Measurements from ENCODE around the gene TRIO. TPM values are rescaled to one million over a fixed set of nuclear protein-coding genes. Genes with fewer than 3 reads are reported as not detected.

Gene TRIO
- total and polyA plus RNA-seq, 2 donors (not counting 3 experiments of a cell fraction or from before 2014, with no cell fraction given): 82.9 to 248 TPM

DNA sequence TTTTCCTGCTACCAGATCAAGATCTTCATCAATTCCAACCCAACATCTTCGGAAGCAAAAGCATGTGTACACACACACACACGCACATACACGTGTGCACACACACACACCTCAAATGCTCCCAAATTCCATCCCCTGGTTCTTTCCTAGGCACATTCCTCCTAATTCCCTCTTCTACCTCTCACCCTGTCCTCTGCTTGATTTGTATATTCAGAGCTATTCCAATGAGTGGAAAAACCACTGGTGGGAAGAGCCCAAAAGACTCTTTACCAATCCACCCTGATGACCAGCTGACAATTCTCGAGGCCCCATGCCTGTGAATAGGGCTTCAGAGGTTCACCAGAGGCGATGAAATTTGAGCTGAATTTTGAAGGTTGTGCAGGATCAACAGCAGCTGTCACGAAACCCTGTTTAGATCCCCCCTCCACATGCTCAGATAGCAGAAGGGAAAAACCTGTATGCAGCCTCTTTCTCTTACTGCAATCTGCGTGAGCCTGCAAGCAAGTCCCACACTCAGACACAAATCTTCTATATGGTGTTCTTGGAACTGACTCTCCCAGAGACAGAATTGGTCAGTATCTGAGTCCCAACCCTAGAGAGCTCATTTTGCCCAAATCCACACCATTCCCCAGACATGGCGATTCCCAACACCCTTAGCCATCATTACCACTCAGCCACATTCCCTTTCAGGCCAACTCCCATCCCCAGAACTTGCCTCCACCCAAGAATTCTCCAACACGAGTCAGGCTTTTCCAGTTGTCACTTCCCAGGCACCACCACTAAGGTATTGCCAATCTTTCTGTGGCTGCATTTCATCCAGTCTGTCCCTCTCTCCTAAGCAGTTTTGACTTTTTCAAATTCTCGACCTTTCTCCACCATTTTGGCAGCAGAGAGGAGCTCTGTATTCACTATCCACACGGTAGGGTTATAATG is 4.3 kb upstream of the TRIO start:
- H3K27ac ChIP-seq (ENCODE audit: insufficient read depth, low read depth, low read length): no peak overlapping the region
- TF ChIP-seq EZH2 (IDR thresholded peaks at IDR 0.05; ENCODE audit: borderline replicate concordance, low read depth, low read length, severe bottlenecking): no peak
- TF ChIP-seq, protein P1, sequence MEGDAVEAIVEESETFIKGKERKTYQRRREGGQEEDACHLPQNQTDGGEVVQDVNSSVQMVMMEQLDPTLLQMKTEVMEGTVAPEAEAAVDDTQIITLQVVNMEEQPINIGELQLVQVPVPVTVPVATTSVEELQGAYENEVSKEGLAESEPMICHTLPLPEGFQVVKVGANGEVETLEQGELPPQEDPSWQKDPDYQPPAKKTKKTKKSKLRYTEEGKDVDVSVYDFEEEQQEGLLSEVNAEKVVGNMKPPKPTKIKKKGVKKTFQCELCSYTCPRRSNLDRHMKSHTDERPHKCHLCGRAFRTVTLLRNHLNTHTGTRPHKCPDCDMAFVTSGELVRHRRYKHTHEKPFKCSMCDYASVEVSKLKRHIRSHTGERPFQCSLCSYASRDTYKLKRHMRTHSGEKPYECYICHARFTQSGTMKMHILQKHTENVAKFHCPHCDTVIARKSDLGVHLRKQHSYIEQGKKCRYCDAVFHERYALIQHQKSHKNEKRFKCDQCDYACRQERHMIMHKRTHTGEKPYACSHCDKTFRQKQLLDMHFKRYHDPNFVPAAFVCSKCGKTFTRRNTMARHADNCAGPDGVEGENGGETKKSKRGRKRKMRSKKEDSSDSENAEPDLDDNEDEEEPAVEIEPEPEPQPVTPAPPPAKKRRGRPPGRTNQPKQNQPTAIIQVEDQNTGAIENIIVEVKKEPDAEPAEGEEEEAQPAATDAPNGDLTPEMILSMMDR (IDR thresholded peaks at IDR 0.05; ENCODE audit: extremely low read depth in 1 of 2, insufficient read depth in 1 of 2, low read depth in 1 of 2, low read length in 2 of 2): no peak
- no peak for TF ChIP-seq JUN (IDR thresholded peaks at IDR 0.05; ENCODE audit: borderline replicate concordance, insufficient read depth, insufficient read length, low read depth)
- no peak for TF ChIP-seq POLR2AphosphoS5 (IDR thresholded peaks at IDR 0.05; ENCODE audit: insufficient read depth, low read depth, low read length)
- no peak for TF ChIP-seq MYC (IDR thresholded peaks at IDR 0.05; ENCODE audit: low read depth, low read length)
- TF ChIP-seq GATA2 (IDR thresholded peaks at IDR 0.05; ENCODE audit: insufficient read depth, insufficient read length, low read depth, low read length): no peak
- no peak for TF ChIP-seq FOS (IDR thresholded peaks at IDR 0.05; ENCODE audit: borderline replicate concordance, insufficient read depth, low read length)
- no peak for TF ChIP-seq POLR2A (IDR thresholded peaks at IDR 0.05; ENCODE audit: low read depth, low read length)
- H2AFZ ChIP-seq (ENCODE audit: low read depth, low read length): no peak overlapping the region
- no peaks in the 10 kb centered on the region for H3K9me3 ChIP-seq (replicated peaks; ENCODE audit: control insufficient read depth, insufficient read depth, low read length)
- intact Hi-C loops (cut with micrococcal nuclease): no loop called here
- CTCF ChIA-PET: interaction anchor here (1.2 to 3.3 kb wide), 5 partner anchors 10 to 147 kb away, joined by 3 to 22 read pairs (median 4); no protein-coding TSS in a partner anchor
- H3K4me2 ChIP-seq (ENCODE audit: insufficient read depth, low read length): no peak overlapping the region
- DNase-seq (ENCODE audit: low read depth, low spot score): no peak
- dilution Hi-C loops (cut with MboI; ENCODE audit: extremely low pct_ligation_motif_present, low sequenced_read_pairs): loop anchor here (25.0 kb wide), 1 partner anchor 123 kb away; no protein-coding TSS in a partner anchor
- H3K79me2 ChIP-seq (ENCODE audit: control insufficient read depth, insufficient read depth, low read length): peaks cover 3% of the 10 kb centered on the region
- peaks cover 12 to 29% of the 10 kb centered on the region in 2 experiments for H3K27me3 ChIP-seq (ENCODE audit: control insufficient read depth in 2 of 2, insufficient read depth in 2 of 2, low read length in 2 of 2)
- no peak for FAIRE-seq
- H3K4me1 ChIP-seq (ENCODE audit: control insufficient read depth, extremely low read depth, insufficient read depth, low read length): peaks cover 7% of the 10 kb centered on the region
- POLR2A ChIA-PET: no interaction called here
- no TSS peak for BruUV-seq (replicated peaks)
- no peaks in the 10 kb centered on the region for H3K36me3 ChIP-seq (ENCODE audit: control insufficient read depth in 2 of 2, extremely low read depth in 1 of 2, insufficient read depth in 2 of 2, low read length in 2 of 2)
- H3K9ac ChIP-seq (replicated peaks; ENCODE audit: extremely low read depth, insufficient read depth, low read length): no peak overlapping the region
- H3K4me3 ChIP-seq (replicated peaks in 1 of 3; ENCODE audit: insufficient read depth in 1 of 3, low read depth in 1 of 3, low read length in 3 of 3): no peak overlapping the region
- no peaks in the 10 kb centered on the region for H4K20me1 ChIP-seq (replicated peaks; ENCODE audit: control insufficient read depth, extremely low read depth, insufficient read depth, low read length)
- H3K9me1 ChIP-seq (replicated peaks; ENCODE audit: control insufficient read depth, extremely low read depth, insufficient read depth, low read length): no peaks in the 10 kb centered on the region
